Peyer's patch (tissue), 4 donors: ENCODE results near the gene ATG10. TPM values are rescaled to one million over a fixed set of nuclear protein-coding genes. Genes with fewer than 3 reads are reported as not detected.
"Not testable (repeated sequence)": the region's sequence is repeated elsewhere in the genome, so short reads cannot be mapped to it uniquely, and the experiment has no call there.

ENCODE experiments used
- DNase-seq, 3 donors: peaks; one replicate each; pipeline ENCODE4 v3.0.0-alpha.2; 2017 to 2019
- H3K27ac ChIP-seq, 4 donors: fragments of 200-600 bp; sonication (generic); one replicate each; pipeline ENCODE4 v1.5.1; 2016 to 2019
- H3K27me3 ChIP-seq, 2 donors: fragments of 200-600 bp; sonication (generic); one replicate each; pipeline ENCODE4 v1.5.1; 2019
- H3K36me3 ChIP-seq, 3 donors: fragments of 200-600 bp; sonication (generic); one replicate each; pipeline ENCODE4 v1.5.1; 2016 to 2019
- H3K4me1 ChIP-seq, 4 donors: fragments of 200-600 bp; sonication (generic); one replicate each; pipeline ENCODE4 v1.5.1; 2016 to 2019
- H3K4me3 ChIP-seq, 4 donors: fragments of 200-600 bp; sonication (generic); 1 replicate in 3 of 4; 2 replicates in 1 of 4; pipeline ENCODE4 v1.5.1; 2016 to 2019; ENCODE audit warnings: mild to moderate bottlenecking in 1 of 4
- H3K9me3 ChIP-seq, 4 donors: fragments of 200-600 bp; sonication (generic); one replicate each; pipeline ENCODE4 v1.5.1; 2016 to 2019; ENCODE audit warnings: mild to moderate bottlenecking in 1 of 4
- POLR2A ChIP-seq, 2 donors: fragments of 450-650 bp; IDR thresholded peaks; one replicate each; pipeline ENCODE4 v1.5.1; 2017; ENCODE audit warnings: antibody characterized with exemption in 2 of 2, mild to moderate bottlenecking in 2 of 2, moderate library complexity in 2 of 2
- total RNA-seq, 4 donors: library from RNA; depleted of rRNA; stranded (reverse); fragments of >200 nt; gene quantifications; one replicate each; pipeline ENCODE4 v1.1.0, GENCODE V29; 2016
- TF ChIP-seq, protein P1 (sequence below), 6 experiments: fragments of 450-650 bp in 4 of 6; fragments of 200-600 bp in 2 of 6; sonication (generic) in 1 of 6; IDR thresholded peaks; one replicate each; pipeline ENCODE4 v1.5.1; 2017 to 2019; ENCODE audit warnings: antibody characterized with exemption in 6 of 6, mild to moderate bottlenecking in 3 of 6, moderate library complexity in 1 of 6

ATG10 gene
- total RNA-seq, 4 donors from 2014 or later: 3.6 to 6.6 (median 4.5) TPM

DNA sequence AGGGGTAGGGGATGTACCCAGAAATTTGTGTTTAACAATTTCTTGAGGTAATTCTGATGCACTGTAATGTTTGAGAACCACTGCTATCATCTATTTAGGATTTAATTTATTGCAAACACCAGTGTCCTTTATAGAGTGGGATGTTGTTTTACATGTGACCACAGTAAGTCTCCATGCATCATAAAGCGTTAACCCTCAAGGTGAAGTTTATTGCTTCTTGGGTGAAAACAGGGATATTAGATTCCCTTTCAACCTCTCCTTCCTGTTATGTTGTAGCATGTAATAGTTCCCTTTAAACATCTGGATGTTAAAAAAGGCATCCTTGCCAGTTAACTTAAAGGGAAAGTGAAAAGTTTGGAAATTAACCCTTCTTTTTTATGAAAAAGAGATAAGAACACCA, 35.8 kb upstream of the ATG10 start:
- H3K27me3 ChIP-seq: no peaks in the 10 kb centered on the region
- TF ChIP-seq, protein P1, sequence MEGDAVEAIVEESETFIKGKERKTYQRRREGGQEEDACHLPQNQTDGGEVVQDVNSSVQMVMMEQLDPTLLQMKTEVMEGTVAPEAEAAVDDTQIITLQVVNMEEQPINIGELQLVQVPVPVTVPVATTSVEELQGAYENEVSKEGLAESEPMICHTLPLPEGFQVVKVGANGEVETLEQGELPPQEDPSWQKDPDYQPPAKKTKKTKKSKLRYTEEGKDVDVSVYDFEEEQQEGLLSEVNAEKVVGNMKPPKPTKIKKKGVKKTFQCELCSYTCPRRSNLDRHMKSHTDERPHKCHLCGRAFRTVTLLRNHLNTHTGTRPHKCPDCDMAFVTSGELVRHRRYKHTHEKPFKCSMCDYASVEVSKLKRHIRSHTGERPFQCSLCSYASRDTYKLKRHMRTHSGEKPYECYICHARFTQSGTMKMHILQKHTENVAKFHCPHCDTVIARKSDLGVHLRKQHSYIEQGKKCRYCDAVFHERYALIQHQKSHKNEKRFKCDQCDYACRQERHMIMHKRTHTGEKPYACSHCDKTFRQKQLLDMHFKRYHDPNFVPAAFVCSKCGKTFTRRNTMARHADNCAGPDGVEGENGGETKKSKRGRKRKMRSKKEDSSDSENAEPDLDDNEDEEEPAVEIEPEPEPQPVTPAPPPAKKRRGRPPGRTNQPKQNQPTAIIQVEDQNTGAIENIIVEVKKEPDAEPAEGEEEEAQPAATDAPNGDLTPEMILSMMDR (IDR thresholded peaks at IDR 0.05): no peak
- TF ChIP-seq POLR2A (IDR thresholded peaks at IDR 0.05): no peak
- no peaks in the 10 kb centered on the region for H3K9me3 ChIP-seq
- H3K4me3 ChIP-seq: no peak overlapping the region
- no peaks in the 10 kb centered on the region for H3K4me1 ChIP-seq
- no peaks in the 10 kb centered on the region for H3K36me3 ChIP-seq
- no peak overlapping the region for H3K27ac ChIP-seq
- DNase-seq: no peak

DNA sequence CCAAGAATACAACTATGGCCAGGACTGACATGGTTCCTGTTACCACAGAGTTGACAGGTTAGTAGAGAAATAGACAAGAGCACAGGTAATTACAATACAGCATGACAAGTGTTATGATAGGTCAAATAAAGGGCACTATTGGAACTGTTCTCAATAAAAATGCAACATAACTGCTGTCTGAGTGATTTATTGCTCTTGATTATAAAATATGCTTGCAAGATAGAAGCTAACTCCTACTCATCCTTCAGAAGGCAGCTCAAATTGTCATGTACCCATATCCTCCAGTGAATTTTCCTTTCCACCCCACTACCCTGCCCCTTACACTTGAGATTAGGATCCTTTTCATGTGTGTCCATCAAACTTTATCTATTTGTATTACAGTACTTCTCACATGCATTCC, 35.1 kb upstream of the ATG10 start:
- H3K36me3 ChIP-seq: no peaks in the 10 kb centered on the region
- H3K27ac ChIP-seq: no peak overlapping the region
- DNase-seq: no peak
- H3K27me3 ChIP-seq: no peaks in the 10 kb centered on the region
- H3K4me3 ChIP-seq: no peak overlapping the region
- no peaks in the 10 kb centered on the region for H3K9me3 ChIP-seq
- no peaks in the 10 kb centered on the region for H3K4me1 ChIP-seq
- TF ChIP-seq, protein P1 (IDR thresholded peaks at IDR 0.05): no peak
- TF ChIP-seq POLR2A (IDR thresholded peaks at IDR 0.05): no peak

DNA sequence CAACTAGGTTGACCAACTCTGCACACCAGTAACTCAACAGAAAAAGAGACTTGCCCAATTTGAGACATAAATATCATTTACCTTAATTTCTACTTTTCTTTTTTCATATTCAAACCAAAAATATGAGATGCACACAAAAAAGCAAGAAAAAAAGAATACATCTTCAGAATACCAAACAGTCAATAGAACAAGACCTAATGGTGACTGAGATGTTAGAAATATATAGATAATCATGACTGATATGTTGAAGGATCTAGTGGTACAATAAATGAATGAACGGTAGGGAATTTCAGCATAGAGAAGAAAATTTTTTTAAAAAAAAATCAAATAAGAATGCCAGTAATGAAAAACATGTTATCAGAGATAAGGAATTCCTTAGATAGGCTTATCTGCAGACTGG, 29.1 kb upstream of the ATG10 start:
- no peak overlapping the region for H3K4me3 ChIP-seq
- TF ChIP-seq, protein P1 (IDR thresholded peaks at IDR 0.05): no peak
- no peak for TF ChIP-seq POLR2A (IDR thresholded peaks at IDR 0.05)

DNA sequence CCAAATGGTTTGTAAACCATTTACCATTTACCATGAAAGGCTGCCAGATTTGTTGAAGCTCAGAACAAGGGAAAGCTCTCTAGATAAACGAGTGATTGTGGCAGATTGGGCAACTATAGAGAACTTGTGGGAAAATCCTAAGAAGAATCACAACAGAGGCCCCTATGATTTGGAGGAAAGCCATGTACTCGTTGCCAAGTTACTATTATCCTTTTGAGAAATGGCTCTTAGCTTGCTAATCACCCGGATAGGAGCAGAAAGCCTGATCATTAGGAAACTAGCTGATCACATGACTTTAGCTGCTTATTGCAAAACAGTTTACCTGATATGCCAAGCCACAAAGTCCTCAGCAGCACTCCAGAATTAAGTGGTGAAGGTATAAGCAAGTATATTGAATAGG, 23.5 kb upstream of the ATG10 start:
- TF ChIP-seq, protein P1 (IDR thresholded peaks at IDR 0.05): no peak
- no peak for TF ChIP-seq POLR2A (IDR thresholded peaks at IDR 0.05)
- Histone ChIP-seq H3K27me3 (no peaks in the 10 kb centered on the region), H3K4me3 (no peak overlapping the region), H3K27ac (no peak overlapping the region), H3K9me3 (no peaks in the 10 kb centered on the region), H3K4me1 (no peaks in the 10 kb centered on the region), H3K36me3 (no peaks in the 10 kb centered on the region)
- DNase-seq: no peak

More for the DNA sequence above, 29.1 kb upstream of the ATG10 start:
- Histone ChIP-seq H3K4me1 (no peaks in the 10 kb centered on the region), H3K27ac (no peak overlapping the region), H3K9me3 (peaks cover 0 to 6% (median 0%) of the 10 kb centered on the region in 4 donors), H3K27me3 (no peaks in the 10 kb centered on the region), H3K36me3 (no peaks in the 10 kb centered on the region)
- DNase-seq: no peak

DNA sequence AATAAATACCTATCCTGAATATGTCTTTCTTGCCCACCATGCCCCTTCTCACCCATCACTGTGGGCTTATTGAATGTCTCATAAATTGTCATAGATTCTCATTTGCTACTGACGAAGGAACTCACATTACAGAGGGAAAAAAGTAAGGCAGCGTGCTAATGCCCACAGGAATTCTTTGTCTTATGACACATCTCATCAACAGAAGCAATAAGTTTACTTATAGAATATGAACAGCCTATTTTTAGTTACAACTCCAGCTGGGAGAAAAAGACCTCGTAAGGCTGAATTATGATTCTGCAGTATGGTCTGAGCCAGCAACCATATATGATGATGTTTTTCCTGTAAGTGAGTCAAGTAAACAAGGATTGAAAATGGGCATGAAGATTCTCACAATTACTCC, 22.4 kb upstream of the ATG10 start:
- Histone ChIP-seq H3K27me3 (no peaks in the 10 kb centered on the region), H3K27ac (no peak overlapping the region), H3K9me3 (no peaks in the 10 kb centered on the region), H3K36me3 (no peaks in the 10 kb centered on the region), H3K4me1 (no peaks in the 10 kb centered on the region), H3K4me3 (no peak overlapping the region)
- TF ChIP-seq POLR2A (IDR thresholded peaks at IDR 0.05): no peak
- DNase-seq: no peak

DNA sequence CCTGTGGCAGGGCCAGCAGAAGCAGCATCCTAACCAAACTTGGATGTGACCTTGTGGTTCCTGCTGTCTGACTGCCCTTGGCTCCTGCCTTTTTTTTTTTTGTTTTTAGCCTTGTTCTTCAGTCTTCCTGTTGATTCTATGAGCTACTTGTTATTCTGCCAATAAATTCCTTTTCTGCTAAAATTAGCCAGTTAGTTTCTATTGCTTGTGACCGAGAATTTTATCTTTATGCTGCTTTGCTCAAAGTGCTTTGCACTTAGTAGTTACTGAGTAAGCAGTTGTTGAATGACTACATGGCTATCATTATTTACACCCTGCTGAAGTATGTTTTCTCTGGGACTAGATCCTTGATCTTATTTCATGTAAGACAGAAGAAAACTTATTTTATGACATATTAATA, 20.8 kb upstream of the ATG10 start:
- no peak for DNase-seq
- TF ChIP-seq, protein P1 (IDR thresholded peaks at IDR 0.05): no peak
- TF ChIP-seq POLR2A (IDR thresholded peaks at IDR 0.05): no peak
- Histone ChIP-seq H3K4me1 (no peaks in the 10 kb centered on the region), H3K36me3 (no peaks in the 10 kb centered on the region), H3K9me3 (no peaks in the 10 kb centered on the region), H3K4me3 (no peak overlapping the region), H3K27me3 (no peaks in the 10 kb centered on the region), H3K27ac (no peak overlapping the region)

DNA sequence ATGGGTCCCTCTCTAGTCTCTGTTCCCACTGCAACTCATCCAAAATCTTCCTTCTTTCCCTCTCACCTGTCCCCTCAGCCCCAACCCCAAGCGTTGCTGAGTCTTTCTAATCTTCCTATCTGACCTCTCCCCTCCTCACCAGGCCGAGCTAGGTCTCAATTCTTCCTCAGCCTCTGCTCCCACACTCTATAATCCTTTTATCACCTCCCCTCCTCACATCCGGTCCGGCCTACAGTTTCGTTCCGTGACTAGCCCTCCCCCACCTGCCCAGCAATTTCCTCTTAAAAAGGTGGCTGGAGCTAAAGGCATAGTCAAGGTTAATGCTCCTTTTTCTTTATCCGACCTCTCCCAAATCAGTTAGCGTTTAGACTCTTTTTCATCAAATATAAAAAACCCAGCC, 17.0 kb upstream of the ATG10 start:
- H3K4me3 ChIP-seq, H3K36me3 ChIP-seq, DNase-seq, H3K9me3 ChIP-seq, H3K4me1 ChIP-seq, H3K27ac ChIP-seq, H3K27me3 ChIP-seq: not testable (repeated sequence)

DNA sequence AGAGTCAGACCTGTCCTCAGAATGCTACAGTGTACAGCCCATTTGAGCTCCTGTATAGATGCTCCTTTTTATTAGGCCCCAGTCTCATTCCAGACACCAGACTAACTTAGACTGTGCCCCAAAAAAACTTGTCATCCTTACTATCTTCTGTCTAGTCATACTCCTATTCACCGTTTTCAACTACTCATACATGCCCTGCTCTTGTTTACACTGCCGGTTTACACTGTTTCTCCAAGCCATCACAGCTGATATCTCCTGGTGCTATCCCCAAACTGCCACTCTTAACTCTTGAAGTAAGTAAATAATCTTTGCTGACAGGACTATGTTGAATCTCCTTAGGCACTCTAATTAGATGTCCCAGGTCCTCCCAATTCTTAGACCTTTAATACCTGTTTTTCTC, 13.7 kb upstream of the ATG10 start:
- not testable (repeated sequence) for H3K27me3 ChIP-seq, H3K36me3 ChIP-seq, H3K9me3 ChIP-seq, DNase-seq, H3K4me3 ChIP-seq, H3K27ac ChIP-seq, H3K4me1 ChIP-seq
